ENCODE results near the gene CIROP.

The CIROP gene

GRCh38 chr14:23104591-23105347 lies at the start of gene CIROP:
TSS of gene CIROP (minus strand) at chr14:23104989. CDS start at chr14:23104920, 69 bp downstream.
- no peak for DNase-seq (ENCODE audit: low read depth in 2 of 2)

- DNase-seq (ENCODE audit: low read depth in 2 of 2): no peak
Observed at GRCh38 chr14:23153851-23154796, 49.3 kb upstream of the CIROP start.

- no peak for DNase-seq (ENCODE audit: low read depth in 2 of 2)
Observed at GRCh38 chr14:23151342-23151741, 46.6 kb upstream of the CIROP start.

- DNase-seq (ENCODE audit: low read depth in 2 of 2): no peak
Observed at GRCh38 chr14:23149745-23150144, 45.0 kb upstream of the CIROP start.

GRCh38 chr14:23148591-23149249 lies 43.9 kb upstream of the CIROP start:
- no peak for DNase-seq (ENCODE audit: low read depth in 2 of 2)

GRCh38 chr14:23147676-23148075 lies 42.9 kb upstream of the CIROP start:
- DNase-seq (ENCODE audit: low read depth in 2 of 2): no peak

GRCh38 chr14:23146980-23147379 lies 42.2 kb upstream of the CIROP start:
- DNase-seq (ENCODE audit: low read depth in 2 of 2): no peak

- no peak for DNase-seq (ENCODE audit: low read depth in 2 of 2)
Observed at GRCh38 chr14:23146351-23146910, 41.6 kb upstream of the CIROP start.

- DNase-seq (ENCODE audit: low read depth in 2 of 2): no peak
Observed at GRCh38 chr14:23145794-23146350, 41.1 kb upstream of the CIROP start.

- no peak for DNase-seq (ENCODE audit: low read depth in 2 of 2)
Observed at GRCh38 chr14:23143911-23144310, 39.1 kb upstream of the CIROP start.

GRCh38 chr14:23142826-23143225 lies 38.0 kb upstream of the CIROP start:
- DNase-seq (ENCODE audit: low read depth in 2 of 2): no peak

GRCh38 chr14:23141706-23142444 lies 37.1 kb upstream of the CIROP start:
- no peak for DNase-seq (ENCODE audit: low read depth in 2 of 2)

- no peak for DNase-seq (ENCODE audit: low read depth in 2 of 2)
Observed at GRCh38 chr14:23140371-23140770, 35.6 kb upstream of the CIROP start.

- DNase-seq (ENCODE audit: low read depth in 2 of 2): no peak
Observed at GRCh38 chr14:23139874-23140273, 35.1 kb upstream of the CIROP start.

GRCh38 chr14:23137813-23138535 lies 33.2 kb upstream of the CIROP start:
- DNase-seq (ENCODE audit: low read depth in 2 of 2): no peak

- DNase-seq (ENCODE audit: low read depth in 2 of 2): no peak
Observed at GRCh38 chr14:23137192-23137812, 32.5 kb upstream of the CIROP start.

GRCh38 chr14:23136566-23137133 lies 31.9 kb upstream of the CIROP start:
- no peak for DNase-seq (ENCODE audit: low read depth in 2 of 2)

- no peak for DNase-seq (ENCODE audit: low read depth in 2 of 2)
Observed at GRCh38 chr14:23132970-23133369, 28.2 kb upstream of the CIROP start.

- no peak for DNase-seq (ENCODE audit: low read depth in 2 of 2)
Observed at GRCh38 chr14:23131482-23131881, 26.7 kb upstream of the CIROP start.

Measured in stimulated activated CD4-positive, alpha-beta T cell treated with anti-CD3 and anti-CD28 coated beads, Interleukin-4, amount 100 ng/mL, for 48 hours (primary cell).